Osteocyte (in vitro differentiated cells): ENCODE results near the gene NPY1R. TPM values are rescaled to one million over a fixed set of nuclear protein-coding genes. Genes with fewer than 3 reads are reported as not detected.

Experiments used
- DNase-seq: peaks from one replicate; pipeline ENCODE4 v3.0.0; 2021; ENCODE audit warnings: mixed read lengths; ENCODE audit not compliant: unreplicated experiment; ENCODE audit errors: extremely low spot score
- H3K27ac Mint-ChIP-seq: one replicate; pipeline ENCODE4 v1.8.0; 2021; ENCODE audit warnings: mild to moderate bottlenecking, mixed read lengths; ENCODE audit not compliant: unreplicated experiment
- H3K27me3 Mint-ChIP-seq: one replicate; pipeline ENCODE4 v1.8.0; 2021; ENCODE audit warnings: mixed read lengths; ENCODE audit not compliant: unreplicated experiment
- H3K36me3 Mint-ChIP-seq: one replicate; pipeline ENCODE4 v1.8.0; 2021; ENCODE audit warnings: mixed read lengths; ENCODE audit not compliant: unreplicated experiment
- H3K4me1 Mint-ChIP-seq: one replicate; pipeline ENCODE4 v1.8.0; 2021; ENCODE audit warnings: mixed read lengths; ENCODE audit not compliant: unreplicated experiment
- H3K4me3 Mint-ChIP-seq: one replicate; pipeline ENCODE4 v1.8.0; 2021; ENCODE audit warnings: mild to moderate bottlenecking, moderate library complexity, mixed read lengths; ENCODE audit not compliant: unreplicated experiment
- H3K9me3 Mint-ChIP-seq: one replicate; pipeline ENCODE4 v1.8.0; 2021; ENCODE audit warnings: mixed read lengths; ENCODE audit not compliant: unreplicated experiment
- total RNA-seq: library from RNA; stranded (reverse); gene quantifications from 2 replicates; pipeline ENCODE4 v1.2.1, GENCODE V29; 2021
- TF ChIP-seq, protein P1 (sequence below): fragments of 200-600 bp; sonication (generic); IDR thresholded peaks from 2 replicates; pipeline ENCODE4 v1.5.0; 2021; ENCODE audit warnings: antibody characterized with exemption, mild to moderate bottlenecking, moderate library complexity

NPY1R gene
- total RNA-seq, 1 donor from 2014 or later: 1.3 TPM

DNA sequence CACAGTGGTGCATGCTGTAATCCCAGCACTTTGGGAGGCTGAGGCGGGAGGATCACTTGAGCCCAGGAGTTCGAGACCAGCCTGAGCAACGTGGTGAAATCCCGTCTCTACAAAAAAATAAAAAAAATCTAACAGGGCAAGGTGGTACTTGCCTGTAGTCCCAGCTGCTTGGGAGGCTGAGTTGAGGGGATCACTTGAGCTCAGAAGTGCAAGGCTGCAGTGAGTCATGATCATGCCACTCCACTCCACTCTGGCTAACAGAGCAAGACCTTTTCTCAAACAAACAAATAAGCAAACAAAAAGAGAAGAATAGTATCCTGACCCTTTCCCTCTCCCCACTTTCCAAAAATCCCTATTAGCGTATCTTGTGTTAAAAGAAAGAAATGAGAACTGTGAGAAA is 52.7 kb downstream of the NPY1R start:
- Mint-ChIP-seq H3K27me3 (no peaks in the 10 kb centered on the region), H3K36me3 (no peaks in the 10 kb centered on the region), H3K27ac (no peak overlapping the region), H3K9me3 (no peaks in the 10 kb centered on the region), H3K4me3 (no peak overlapping the region), H3K4me1 (no peaks in the 10 kb centered on the region)
- no peak for DNase-seq
- TF ChIP-seq, protein P1, sequence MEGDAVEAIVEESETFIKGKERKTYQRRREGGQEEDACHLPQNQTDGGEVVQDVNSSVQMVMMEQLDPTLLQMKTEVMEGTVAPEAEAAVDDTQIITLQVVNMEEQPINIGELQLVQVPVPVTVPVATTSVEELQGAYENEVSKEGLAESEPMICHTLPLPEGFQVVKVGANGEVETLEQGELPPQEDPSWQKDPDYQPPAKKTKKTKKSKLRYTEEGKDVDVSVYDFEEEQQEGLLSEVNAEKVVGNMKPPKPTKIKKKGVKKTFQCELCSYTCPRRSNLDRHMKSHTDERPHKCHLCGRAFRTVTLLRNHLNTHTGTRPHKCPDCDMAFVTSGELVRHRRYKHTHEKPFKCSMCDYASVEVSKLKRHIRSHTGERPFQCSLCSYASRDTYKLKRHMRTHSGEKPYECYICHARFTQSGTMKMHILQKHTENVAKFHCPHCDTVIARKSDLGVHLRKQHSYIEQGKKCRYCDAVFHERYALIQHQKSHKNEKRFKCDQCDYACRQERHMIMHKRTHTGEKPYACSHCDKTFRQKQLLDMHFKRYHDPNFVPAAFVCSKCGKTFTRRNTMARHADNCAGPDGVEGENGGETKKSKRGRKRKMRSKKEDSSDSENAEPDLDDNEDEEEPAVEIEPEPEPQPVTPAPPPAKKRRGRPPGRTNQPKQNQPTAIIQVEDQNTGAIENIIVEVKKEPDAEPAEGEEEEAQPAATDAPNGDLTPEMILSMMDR: no peak

DNA sequence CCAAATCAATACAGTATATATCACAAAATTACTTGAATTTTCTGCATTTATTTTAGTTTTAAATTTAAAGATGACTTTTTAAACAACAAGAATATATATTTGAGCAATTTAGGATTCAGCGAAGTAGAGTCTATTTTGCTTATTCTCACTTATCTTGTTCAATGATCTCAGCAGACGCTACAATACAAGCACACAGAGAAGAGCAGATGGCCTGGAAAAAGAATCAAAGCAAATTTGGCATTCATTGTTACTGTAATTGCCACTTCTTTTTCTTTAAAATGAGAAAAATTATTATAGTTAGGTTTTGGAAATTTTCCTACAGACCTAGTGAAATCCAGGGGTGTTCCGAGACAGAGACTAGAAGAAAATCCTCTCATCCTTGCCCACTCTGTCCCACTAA is 57.5 kb downstream of the NPY1R start:
- Mint-ChIP-seq H3K27ac (no peak overlapping the region), H3K27me3 (no peaks in the 10 kb centered on the region), H3K9me3 (no peaks in the 10 kb centered on the region), H3K36me3 (no peaks in the 10 kb centered on the region), H3K4me1 (no peaks in the 10 kb centered on the region), H3K4me3 (no peak overlapping the region)
- TF ChIP-seq, protein P1: no peak
- DNase-seq: no peak

Other genes with a start within 250 kb of the NPY1R start
- 18.1 and 18.5 TPM in 2 replicates for gene NAF1, start 165.7 kb downstream of the NPY1R start, total RNA-seq
- 0.16 TPM in 1 of 2 replicates, not detected in the other for gene NPY5R, start 11.3 kb upstream of the NPY1R start, total RNA-seq
- not detected in 2 replicates for gene TKTL2, start 141.2 kb upstream of the NPY1R start, total RNA-seq
- gene TMA16, start 162.1 kb upstream of the NPY1R start, total RNA-seq: 25.4 and 30.8 TPM in 2 replicates